Hepatocyte (in vitro differentiated cells): ENCODE data around the gene FLRT1.

Experiments used
- EZH2 ChIP-seq: fragments of 200-600 bp; sonication (generic); IDR thresholded peaks from 2 replicates; pipeline ENCODE4 v1.6.1; 2016; ENCODE audit warnings: antibody characterized with exemption, mild to moderate bottlenecking, borderline replicate concordance
- TF ChIP-seq, protein P1 (sequence below): fragments of 200-600 bp; sonication (generic); IDR thresholded peaks from 2 replicates; pipeline ENCODE4 v1.5.1; 2016; ENCODE audit warnings: antibody characterized with exemption, mild to moderate bottlenecking; ENCODE audit not compliant: poor library complexity

DNA sequence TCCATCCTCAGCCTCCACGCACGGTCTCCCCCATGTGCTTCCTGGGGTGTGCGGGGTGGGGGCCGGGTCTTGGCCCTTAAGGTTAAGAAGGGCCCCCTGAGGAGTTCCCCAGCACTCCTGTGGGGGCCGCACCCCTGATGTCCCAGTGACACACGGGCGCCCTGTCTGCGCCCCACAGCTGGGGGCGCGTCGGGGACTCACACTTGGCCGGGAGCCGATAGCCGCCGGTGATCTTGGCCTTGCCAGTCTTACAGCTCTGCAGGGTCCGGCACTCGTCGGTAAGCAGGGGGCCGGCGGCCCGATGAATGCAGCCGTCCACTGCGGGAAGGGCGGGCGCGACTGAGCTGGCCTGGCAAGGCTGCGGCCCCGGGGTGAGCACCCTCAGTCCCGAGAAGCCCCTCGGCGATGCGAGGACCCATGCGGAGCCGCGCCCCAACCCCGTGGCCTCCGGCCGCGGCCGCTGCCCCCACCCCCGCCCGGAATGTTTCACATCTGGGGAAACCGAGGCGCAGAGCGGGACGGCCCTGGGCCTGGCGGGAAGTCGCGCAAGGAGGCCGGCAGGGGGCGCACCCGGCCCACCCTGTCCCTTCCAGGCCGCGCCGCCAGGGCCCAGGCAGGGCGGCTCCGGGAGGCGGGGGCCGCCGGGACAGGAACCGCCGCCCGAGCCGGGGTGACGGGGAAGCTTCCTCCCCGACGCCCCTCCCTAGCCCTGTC, 35.5 kb upstream of the FLRT1 start:
- TF ChIP-seq, protein P1, sequence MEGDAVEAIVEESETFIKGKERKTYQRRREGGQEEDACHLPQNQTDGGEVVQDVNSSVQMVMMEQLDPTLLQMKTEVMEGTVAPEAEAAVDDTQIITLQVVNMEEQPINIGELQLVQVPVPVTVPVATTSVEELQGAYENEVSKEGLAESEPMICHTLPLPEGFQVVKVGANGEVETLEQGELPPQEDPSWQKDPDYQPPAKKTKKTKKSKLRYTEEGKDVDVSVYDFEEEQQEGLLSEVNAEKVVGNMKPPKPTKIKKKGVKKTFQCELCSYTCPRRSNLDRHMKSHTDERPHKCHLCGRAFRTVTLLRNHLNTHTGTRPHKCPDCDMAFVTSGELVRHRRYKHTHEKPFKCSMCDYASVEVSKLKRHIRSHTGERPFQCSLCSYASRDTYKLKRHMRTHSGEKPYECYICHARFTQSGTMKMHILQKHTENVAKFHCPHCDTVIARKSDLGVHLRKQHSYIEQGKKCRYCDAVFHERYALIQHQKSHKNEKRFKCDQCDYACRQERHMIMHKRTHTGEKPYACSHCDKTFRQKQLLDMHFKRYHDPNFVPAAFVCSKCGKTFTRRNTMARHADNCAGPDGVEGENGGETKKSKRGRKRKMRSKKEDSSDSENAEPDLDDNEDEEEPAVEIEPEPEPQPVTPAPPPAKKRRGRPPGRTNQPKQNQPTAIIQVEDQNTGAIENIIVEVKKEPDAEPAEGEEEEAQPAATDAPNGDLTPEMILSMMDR, result peak; percentile 79
- no peak for TF ChIP-seq EZH2
